Muscle of arm (tissue), 14 donors: ENCODE results near the gene ANKRD49. TPM values are rescaled to one million over a fixed set of nuclear protein-coding genes. Genes with fewer than 3 reads are reported as not detected.
A peak's percentile ranks its signal among the peaks of the same experiment; 100 is the strongest.

ENCODE experiments used
- DNase-seq: peaks from one replicate; pipeline ENCODE4 v3.0.0-alpha.2; 2013
- long read RNA-seq, 11 donors: transcript quantifications; one replicate each; lab custom pipeline, GENCODE V29; 2026
- polyA plus RNA-seq, 12 donors: library from polyadenylated mRNA; unstranded; fragments of 120-200 nt; gene quantifications; one replicate each; pipeline ENCODE4 v1.2.1, GENCODE V29; 2013; ENCODE audit not compliant: insufficient read length in 12 of 12

The ANKRD49 gene
- polyA plus RNA-seq = 10 to 100 TPM in 11 of 12 donors, not detected in 1; 11.4 to 42.6 (median 15.7) TPM
- long read RNA-seq, donor 1, transcript ANKRD49-208 (2 exons, 3,002 nt) = major isoform, 15 of 19 reads
- long read RNA-seq, donor 1, partial matches to known transcripts = 0 of 19 reads
- long read RNA-seq, donor 1, other reads (novel, unspliced or antisense) = 0 of 19 reads
- long read RNA-seq, donor 2, transcript ANKRD49-208 (2 exons, 3,002 nt) = major isoform, 8 of 10 reads
- long read RNA-seq, donor 2, partial matches to known transcripts = 0 of 10 reads
- long read RNA-seq, donor 2, other reads (novel, unspliced or antisense) = 0 of 10 reads
- long read RNA-seq, donor 3, partial matches to known transcripts = 0 of 2 reads
- long read RNA-seq, donor 3, other reads (novel, unspliced or antisense) = 0 of 2 reads
- long read RNA-seq, donor 4, partial matches to known transcripts = 0 of 2 reads
- long read RNA-seq, donor 4, other reads (novel, unspliced or antisense) = 0 of 2 reads
- long read RNA-seq, donor 5 = 0 reads
- long read RNA-seq, donor 6, partial matches to known transcripts = 0 of 3 reads
- long read RNA-seq, donor 6, other reads (novel, unspliced or antisense) = 0 of 3 reads
- long read RNA-seq, donor 7, partial matches to known transcripts = 0 of 5 reads
- long read RNA-seq, donor 7, other reads (novel, unspliced or antisense) = 0 of 5 reads
- long read RNA-seq, donor 8, transcript ANKRD49-208 (2 exons, 3,002 nt) = major isoform, 5 of 8 reads
- long read RNA-seq, donor 8, partial matches to known transcripts = 0 of 8 reads
- long read RNA-seq, donor 8, other reads (novel, unspliced or antisense) = 0 of 8 reads
- long read RNA-seq, donor 9, partial matches to known transcripts = 0 of 4 reads
- long read RNA-seq, donor 9, other reads (novel, unspliced or antisense) = 0 of 4 reads
- long read RNA-seq, donor 10, transcript ANKRD49-208 (2 exons, 3,002 nt) = major isoform, 6 of 9 reads
- long read RNA-seq, donor 10, partial matches to known transcripts = 0 of 9 reads
- long read RNA-seq, donor 10, other reads (novel, unspliced or antisense) = 0 of 9 reads
- long read RNA-seq, donor 11, partial matches to known transcripts = 0 of 10 reads
- long read RNA-seq, donor 11, other reads (novel, unspliced or antisense) = 0 of 10 reads

GRCh38 chr11:94493281-94494125 is at the start of gene ANKRD49, which contains the start of gene MRE11:
Gene ANKRD49 (plus strand): TSS chr11:94493984. CDS start chr11:94496694, 2,710 bp downstream.
Gene MRE11 (minus strand): TSS chr11:94493844. CDS start chr11:94492801, 1,043 bp downstream.
- peak; percentile 98 for DNase-seq

- DNase-seq = no peak
Measured at GRCh38 chr11:94445641-94446040, 48.1 kb upstream of the ANKRD49 start.

GRCh38 chr11:94447149-94447548 is 46.6 kb upstream of the ANKRD49 start:
- DNase-seq = no peak

GRCh38 chr11:94449029-94449428 is 44.8 kb upstream of the ANKRD49 start:
- no peak for DNase-seq

DNA sequence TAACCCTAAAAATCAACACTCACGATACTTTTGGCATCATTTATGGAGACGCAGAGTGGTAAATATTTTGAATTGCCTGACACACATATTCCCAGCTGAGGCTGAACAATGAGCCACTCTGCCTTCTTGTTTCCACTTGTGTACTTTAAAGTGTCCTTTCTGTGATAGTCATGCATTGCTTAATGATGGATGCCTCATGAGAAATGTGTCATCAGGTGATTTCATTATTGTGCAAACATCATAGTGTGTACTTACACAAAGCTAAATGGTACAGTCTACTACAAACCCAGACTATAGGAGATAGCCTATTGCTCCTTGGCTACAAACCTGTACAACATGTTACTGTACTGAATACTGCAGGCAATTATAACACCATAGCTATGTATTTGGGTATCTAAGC is 44.3 kb upstream of the ANKRD49 start:
- no peak for DNase-seq

GRCh38 chr11:94450048-94450447 is 43.7 kb upstream of the ANKRD49 start:
- no peak for DNase-seq

DNA sequence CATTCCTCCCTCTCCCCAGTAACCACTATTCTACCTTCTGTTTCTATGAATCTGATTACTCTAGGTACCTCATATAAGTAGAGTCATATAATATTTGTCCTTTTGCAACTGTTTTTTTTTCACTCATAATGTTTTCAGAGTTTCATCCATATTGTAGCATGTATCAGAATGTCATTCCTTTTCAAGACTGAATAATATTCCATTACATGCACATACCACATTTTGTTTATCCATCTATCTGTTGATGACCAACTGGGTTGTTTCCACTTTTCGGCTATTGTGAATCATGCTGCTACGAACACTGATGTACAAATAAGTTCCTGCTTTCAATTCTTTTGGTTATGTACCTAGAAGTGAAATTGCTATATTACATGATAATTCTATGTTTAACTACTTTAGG is 40.8 kb upstream of the ANKRD49 start:
- no peak for DNase-seq

DNA sequence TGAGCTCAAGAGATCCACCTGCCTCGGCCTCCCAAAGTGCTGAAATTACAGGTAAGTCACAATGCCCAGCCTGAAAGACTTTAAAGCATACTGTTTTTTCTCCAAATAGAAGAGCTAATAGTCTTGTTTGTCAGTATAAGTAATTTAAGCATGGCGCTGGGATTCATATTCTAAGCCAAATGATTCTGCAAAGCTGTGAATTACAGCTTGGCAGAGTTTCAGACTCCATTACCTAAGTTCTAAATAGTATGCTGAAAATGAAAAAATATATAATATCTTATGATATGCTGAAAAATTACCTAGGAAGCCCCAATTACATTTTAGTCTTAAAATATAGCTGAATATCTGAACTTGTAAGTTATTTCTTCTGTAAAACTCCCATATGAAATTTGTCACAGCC is 39.5 kb upstream of the ANKRD49 start:
- no peak for DNase-seq

DNA sequence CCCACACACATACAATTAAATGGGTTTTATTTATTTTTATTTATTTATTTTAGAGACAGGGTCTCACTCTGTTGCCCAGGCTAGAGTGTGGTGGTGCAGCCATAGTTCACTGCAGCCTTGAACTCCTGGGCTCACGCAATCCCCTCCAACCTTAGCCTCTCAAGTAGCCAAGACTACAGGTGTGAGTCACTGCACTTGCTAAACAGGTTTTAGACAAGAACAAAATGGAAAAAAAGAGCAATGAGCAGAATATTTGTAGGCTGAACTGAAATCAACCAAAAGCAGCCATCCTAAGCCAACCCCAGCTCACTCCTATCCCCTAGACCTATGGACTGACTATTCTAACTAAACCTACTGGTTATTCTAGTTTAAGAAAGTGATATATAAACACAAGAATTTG is 37.9 kb upstream of the ANKRD49 start:
- no peak for DNase-seq

GRCh38 chr11:94457118-94458029 is 36.4 kb upstream of the ANKRD49 start:
- DNase-seq = no peak

DNA sequence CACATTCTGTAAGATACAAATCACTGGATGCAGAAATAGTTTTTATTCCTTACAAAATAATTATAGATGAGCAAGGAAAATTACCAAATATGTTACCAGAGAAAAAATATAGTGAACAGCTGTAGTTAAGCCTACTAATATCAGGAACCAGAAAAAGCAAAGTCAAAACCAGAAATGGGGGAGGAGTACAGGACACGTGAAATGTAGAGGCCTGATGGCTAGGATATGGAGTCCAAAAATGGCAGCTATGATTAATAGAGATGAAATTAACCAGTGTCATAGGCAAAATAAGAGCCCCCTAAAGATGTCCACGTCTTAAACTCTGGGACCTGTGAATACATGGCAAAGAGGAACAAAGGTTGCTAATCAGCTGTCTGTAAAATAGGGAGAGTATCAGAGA is 34.2 kb upstream of the ANKRD49 start:
- DNase-seq = no peak

GRCh38 chr11:94469416-94469815 is 24.4 kb upstream of the ANKRD49 start:
- no peak for DNase-seq

DNA sequence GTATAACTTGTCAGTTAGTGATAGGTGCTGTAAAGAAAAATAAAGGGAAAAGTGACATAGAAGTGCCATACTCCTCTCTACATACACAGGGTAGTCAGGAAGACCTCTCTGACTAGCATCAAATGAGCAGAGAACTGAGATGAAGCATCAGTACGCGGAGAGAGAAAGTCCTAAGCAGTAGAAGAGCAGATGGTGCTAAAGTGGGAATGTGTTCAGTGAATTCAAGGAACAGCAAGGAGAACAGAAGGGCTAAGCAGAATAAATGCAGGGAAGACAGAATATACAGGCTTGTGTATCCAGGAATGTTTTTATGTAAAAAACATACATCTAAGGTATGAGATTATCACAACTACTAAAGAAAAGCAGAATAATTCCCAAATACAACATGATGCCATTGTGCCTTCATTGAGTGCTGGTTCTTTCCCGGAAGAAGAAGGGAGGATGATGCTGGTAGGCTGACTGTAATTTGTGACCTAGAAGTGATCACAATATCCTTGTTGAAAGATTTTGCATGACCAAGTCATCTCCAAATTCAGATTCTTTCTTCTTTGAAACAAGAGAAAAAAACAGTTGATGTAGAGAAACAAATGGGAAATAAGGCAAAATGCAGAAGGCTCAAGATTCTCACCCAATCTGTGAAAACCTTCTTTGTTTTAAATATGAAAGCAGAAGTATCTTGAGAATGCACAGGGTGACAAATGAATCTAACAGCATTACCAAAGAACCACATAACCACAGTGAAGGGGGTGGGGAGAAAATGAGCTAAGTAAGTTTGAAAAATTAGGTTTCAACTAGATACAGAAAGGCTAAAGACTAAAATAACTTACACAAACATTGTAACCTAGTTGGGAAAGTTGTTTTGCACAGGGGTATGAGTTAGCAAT is 20.6 kb upstream of the ANKRD49 start:
- DNase-seq = peak; percentile 1

GRCh38 chr11:94477624-94478023 is 16.2 kb upstream of the ANKRD49 start:
- no peak for DNase-seq

- DNase-seq = no peak
Measured at GRCh38 chr11:94481342-94481741, 12.4 kb upstream of the ANKRD49 start.

- DNase-seq = no peak
Measured at GRCh38 chr11:94486068-94486467, 7.7 kb upstream of the ANKRD49 start.

DNA sequence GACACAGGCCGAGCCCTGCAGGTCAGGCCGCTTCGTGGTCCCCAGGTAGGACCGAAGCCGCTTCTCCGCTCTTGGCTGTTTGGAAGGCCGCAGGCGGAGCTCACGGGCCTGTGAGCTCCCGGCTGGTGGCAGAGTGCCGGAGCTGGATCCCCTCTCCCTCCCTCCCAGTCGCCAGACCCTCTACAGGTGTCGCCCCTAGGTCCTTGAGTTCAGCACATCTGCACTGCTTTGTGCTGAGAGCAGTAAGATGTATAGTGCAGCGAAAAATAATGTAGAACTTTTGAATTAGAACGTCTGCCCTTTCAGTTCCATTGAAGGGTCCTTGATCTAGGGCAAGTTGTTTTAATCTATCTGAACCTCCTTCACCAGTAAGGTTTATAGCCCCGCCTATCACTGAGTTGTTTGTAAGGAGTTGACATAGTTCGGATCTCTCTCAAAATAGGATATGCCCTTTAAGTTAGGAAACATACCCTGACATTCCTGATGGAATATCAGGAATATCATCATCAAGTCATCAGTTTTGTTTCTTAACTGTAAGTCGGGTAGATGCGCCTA is 419 bp downstream of the ANKRD49 start:
- no peak for DNase-seq

- no peak for DNase-seq
Measured at GRCh38 chr11:94500181-94500580, 6.4 kb downstream of the ANKRD49 start.

DNA sequence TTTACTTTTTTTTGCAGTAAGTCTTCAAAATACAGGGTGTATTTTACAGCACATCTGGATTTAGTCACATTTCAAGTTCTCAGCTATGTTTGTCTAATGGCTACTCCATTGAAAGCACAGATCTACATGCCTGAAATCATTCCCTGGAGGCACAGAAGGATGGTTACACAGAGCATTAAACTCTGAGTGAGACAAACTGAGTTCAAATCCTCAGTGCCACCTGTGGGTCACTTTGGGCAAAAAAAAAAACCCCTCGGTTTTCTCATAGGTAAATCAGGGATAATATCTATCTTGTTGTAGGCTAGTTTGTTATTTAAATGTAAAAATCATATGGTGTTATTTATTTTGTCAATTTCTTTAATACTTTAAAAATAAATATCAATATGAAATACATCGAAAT is 7.7 kb downstream of the ANKRD49 start:
- DNase-seq = no peak
